Liver (tissue), 9 donors: ENCODE results near the gene COL20A1. TPM values are rescaled to one million over a fixed set of nuclear protein-coding genes. Genes with fewer than 3 reads are reported as not detected.

Experiments
- DNase-seq: peaks from one replicate; pipeline ENCODE4 v3.0.0-alpha.2; 2017; ENCODE audit warnings: low spot score
- H3K27ac ChIP-seq, 2 donors: one replicate each; pipeline ENCODE4 v1.7.0; 2013; ENCODE audit warnings: inconsistent platforms in 2 of 2, low read length in 2 of 2, control low read depth in 1 of 2, low read depth in 1 of 2, mild to moderate bottlenecking in 1 of 2
- H3K27me3 ChIP-seq, 4 donors: one replicate each; pipeline versions ENCODE4 v1.6.1 to v1.7.0; 2013; ENCODE audit warnings: low read length in 3 of 4, inconsistent platforms in 1 of 4, mild to moderate bottlenecking in 1 of 4, moderate library complexity in 1 of 4; ENCODE audit not compliant: control insufficient read depth in 4 of 4, insufficient read depth in 4 of 4
- H3K36me3 ChIP-seq, 4 donors: one replicate each; pipeline versions ENCODE4 v1.6.1 to v1.7.0; 2013; ENCODE audit warnings: low read length in 3 of 4, mild to moderate bottlenecking in 3 of 4, low read depth in 1 of 4, moderate library complexity in 1 of 4; ENCODE audit not compliant: control insufficient read depth in 4 of 4, insufficient read depth in 3 of 4
- H3K4me1 ChIP-seq, 4 donors: one replicate each; pipeline versions ENCODE4 v1.6.1 to v1.7.0; 2013; ENCODE audit warnings: low read length in 3 of 4, mild to moderate bottlenecking in 3 of 4, moderate library complexity in 1 of 4; ENCODE audit not compliant: control insufficient read depth in 4 of 4, insufficient read depth in 4 of 4
- H3K4me3 ChIP-seq, 3 donors: one replicate each; pipeline versions ENCODE4 v1.6.1 to v1.7.0; 2013; ENCODE audit warnings: low read length in 3 of 3, control low read depth in 1 of 3, low read depth in 1 of 3, mild to moderate bottlenecking in 1 of 3
- H3K9ac ChIP-seq, 2 donors: one replicate each; pipeline ENCODE4 v1.7.0; 2013; ENCODE audit warnings: low read length in 2 of 2, mild to moderate bottlenecking in 2 of 2, moderate library complexity in 2 of 2, control low read depth in 1 of 2, low read depth in 1 of 2
- H3K9me3 ChIP-seq, 4 donors: one replicate each; pipeline versions ENCODE4 v1.6.1 to v1.7.0; 2013; ENCODE audit warnings: low read length in 3 of 4; ENCODE audit not compliant: control insufficient read depth in 4 of 4
- CTCF ChIP-seq: fragments of 150-350 bp; IDR thresholded peaks from 2 replicates; pipeline ENCODE4 v1.5.1; 2017; ENCODE audit warnings: improper control_type of control experiment, low read depth, low read length; ENCODE audit not compliant: missing input control
- EGR1 ChIP-seq, 2 donors: IDR thresholded peaks; 2 replicates each; pipeline ENCODE4 v1.6.1; 2016 to 2018; ENCODE audit warnings: antibody characterized with exemption in 2 of 2, low read depth in 2 of 2
- FOXA1 ChIP-seq: IDR thresholded peaks from 2 replicates; pipeline ENCODE4 v1.6.1; 2016; ENCODE audit warnings: antibody characterized with exemption
- FOXA2 ChIP-seq: IDR thresholded peaks from 2 replicates; pipeline ENCODE4 v1.6.1; 2016; ENCODE audit warnings: antibody characterized with exemption
- GABPA ChIP-seq, 2 donors: IDR thresholded peaks in 1 of 2; conservative IDR thresholded peaks in 1 of 2; 2 replicates each; pipeline ENCODE4 v1.6.1; 2016; ENCODE audit warnings: antibody characterized with exemption in 2 of 2, mild to moderate bottlenecking in 1 of 2, moderate library complexity in 1 of 2
- HNF4A ChIP-seq, 2 donors: conservative IDR thresholded peaks; 2 replicates each; pipeline ENCODE4 v1.6.1; 2016; ENCODE audit warnings: antibody characterized with exemption in 2 of 2, mild to moderate bottlenecking in 2 of 2
- HNF4G ChIP-seq: IDR thresholded peaks from 2 replicates; pipeline ENCODE4 v1.6.1; 2016; ENCODE audit warnings: antibody characterized with exemption
- JUND ChIP-seq, 2 donors: IDR thresholded peaks; 2 replicates each; pipeline ENCODE4 v1.6.1; 2016; ENCODE audit warnings: antibody characterized with exemption in 2 of 2
- MAX ChIP-seq: IDR thresholded peaks from 2 replicates; pipeline ENCODE4 v1.6.1; 2016; ENCODE audit warnings: antibody characterized with exemption
- NR2F2 ChIP-seq: IDR thresholded peaks from 2 replicates; pipeline ENCODE4 v1.6.1; 2016; ENCODE audit warnings: antibody characterized with exemption
- RAD21 ChIP-seq, 2 donors: IDR thresholded peaks; 2 replicates each; pipeline ENCODE4 v1.6.1; 2016; ENCODE audit warnings: antibody characterized with exemption in 2 of 2, mild to moderate bottlenecking in 2 of 2
- REST ChIP-seq: IDR thresholded peaks from 2 replicates; pipeline ENCODE4 v1.6.1; 2016; ENCODE audit warnings: antibody characterized with exemption, mild to moderate bottlenecking
- RXRA ChIP-seq, 2 donors: IDR thresholded peaks; 2 replicates each; pipeline ENCODE4 v1.6.1; 2017 to 2018; ENCODE audit warnings: antibody characterized with exemption in 2 of 2, mild to moderate bottlenecking in 1 of 2
- SP1 ChIP-seq: IDR thresholded peaks from 2 replicates; pipeline ENCODE4 v1.6.1; 2018; ENCODE audit warnings: antibody characterized with exemption, mild to moderate bottlenecking
- TAF1 ChIP-seq: conservative IDR thresholded peaks from 2 replicates; pipeline ENCODE4 v1.6.1; 2016; ENCODE audit warnings: antibody characterized with exemption, mild to moderate bottlenecking
- YY1 ChIP-seq: IDR thresholded peaks from 2 replicates; pipeline ENCODE4 v1.6.1; 2016; ENCODE audit warnings: antibody characterized with exemption, mild to moderate bottlenecking
- ZBTB33 ChIP-seq: IDR thresholded peaks from 2 replicates; pipeline ENCODE4 v1.6.1; 2016; ENCODE audit warnings: antibody characterized with exemption
- WGBS: extraction: QIAGEN DNeasy Blood & Tissue Kit; methylation state at CpG from one replicate; pipeline ENCODE4 v1.1.7; 2013; 5-methylcytosine and 5-hydroxymethylcytosine counted together
- polyA plus RNA-seq, 2 donors: library from polyadenylated mRNA; stranded (reverse) in 1 of 2; unstranded in 1 of 2; fragments of 200-250 nt in 1 of 2; fragments of >200 nt in 1 of 2; fragmentation: Nextera tagmentation in 1 of 2; extraction: Ambion mirVana in 1 of 2; gene quantifications; one replicate each; pipeline versions ENCODE4 v1.2.1 to v1.2.3, GENCODE V29; 2013 to 2015
- total RNA-seq, 2 donors: library from RNA; depleted of rRNA; stranded (reverse); fragments of >200 nt; gene quantifications; one replicate each; pipeline ENCODE4 v1.2.3, GENCODE V29; 2014
- TF ChIP-seq, protein P1 (sequence below): IDR thresholded peaks from 2 replicates; pipeline ENCODE4 v1.6.1; 2016; ENCODE audit warnings: antibody characterized with exemption
- donor health status: healthy.
- donor health status: healthy.
- donor health status: healthy.
- donor health status: healthy.
- donor health status: healthy.

Gene COL20A1
- total and polyA plus RNA-seq, 4 donors, result not detected

DNA sequence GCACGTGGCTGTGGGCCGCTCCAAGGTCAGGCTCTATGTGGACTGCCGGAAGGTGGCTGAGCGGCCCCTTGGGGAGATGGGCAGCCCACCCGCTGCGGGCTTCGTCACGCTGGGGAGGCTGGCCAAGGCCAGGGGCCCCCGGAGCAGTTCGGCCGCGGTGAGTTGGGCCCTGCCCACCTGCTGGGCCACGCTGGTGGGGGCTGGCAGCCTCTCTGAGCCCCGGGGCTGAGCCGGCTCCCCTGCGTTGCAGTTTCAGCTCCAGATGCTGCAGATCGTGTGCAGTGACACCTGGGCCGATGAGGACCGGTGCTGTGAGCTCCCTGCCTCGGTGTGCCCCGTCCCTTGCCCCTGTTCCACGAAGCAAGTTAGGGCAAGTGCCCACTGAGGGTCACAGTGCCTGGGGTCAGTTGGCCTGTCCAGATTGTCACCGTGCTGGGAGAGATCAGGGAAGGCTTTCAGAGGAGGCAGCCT lies 27.1 kb downstream of the COL20A1 start:
- 88% methylated on average over 23 of the region's 23 CpGs for WGBS
- H3K4me3 ChIP-seq, result no peak overlapping the region
- H3K27ac ChIP-seq, result no peak overlapping the region
- no peak overlapping the region for H3K9ac ChIP-seq
- no peaks in the 10 kb centered on the region for H3K36me3 ChIP-seq
- H3K9me3 ChIP-seq, result no peaks in the 10 kb centered on the region
- TF ChIP-seq, protein P1, sequence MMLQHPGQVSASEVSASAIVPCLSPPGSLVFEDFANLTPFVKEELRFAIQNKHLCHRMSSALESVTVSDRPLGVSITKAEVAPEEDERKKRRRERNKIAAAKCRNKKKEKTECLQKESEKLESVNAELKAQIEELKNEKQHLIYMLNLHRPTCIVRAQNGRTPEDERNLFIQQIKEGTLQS, result no peak
- TF ChIP-seq TAF1, result no peak
- TF ChIP-seq CTCF, result no peak
- no peak for TF ChIP-seq HNF4G
- TF ChIP-seq FOXA2, result no peak
- TF ChIP-seq YY1, result no peak
- no peak for TF ChIP-seq JUND (IDR thresholded peaks at IDR 0.05)
- TF ChIP-seq HNF4A (conservative IDR thresholded peaks at IDR 0.05), result no peak
- no peak for TF ChIP-seq RXRA (IDR thresholded peaks at IDR 0.05)
- TF ChIP-seq EGR1 (IDR thresholded peaks at IDR 0.05; ENCODE audit: low read depth in 2 of 2), result no peak
- TF ChIP-seq MAX, result no peak
- TF ChIP-seq SP1, result no peak
- no peak for TF ChIP-seq RAD21 (IDR thresholded peaks at IDR 0.05)
- no peak for TF ChIP-seq ZBTB33
- no peak for TF ChIP-seq NR2F2
- no peak for TF ChIP-seq GABPA (IDR thresholded peaks at IDR 0.05 in 1 of 2, conservative IDR thresholded peaks at IDR 0.05 in 1 of 2)
- TF ChIP-seq REST, result no peak
- TF ChIP-seq FOXA1, result no peak
- no peak for DNase-seq
- H3K27me3 ChIP-seq, result no peaks in the 10 kb centered on the region
- H3K4me1 ChIP-seq, result no peaks in the 10 kb centered on the region
